ENCODE measurements around the gene GSTM1. TPM values are rescaled to one million over a fixed set of nuclear protein-coding genes. Genes with fewer than 3 reads are reported as not detected.

GSTM1 gene
- total RNA-seq, 2 experiments from 2014 or later: not detected

Other genes starting within 250 kb of the GSTM1 start
- under 1 TPM in 1 of 2 experiments, not detected in 1; 0.05 TPM for gene SYPL2, start 221.3 kb upstream of the GSTM1 start, total RNA-seq
- gene ATXN7L2, start 203.9 kb upstream of the GSTM1 start, total RNA-seq: 10 to 100 TPM; 15.2 to 16.4 TPM
- gene CYB561D1, start 193.7 kb upstream of the GSTM1 start, total RNA-seq: 1 to 10 TPM; 6.6 to 8.5 TPM
- 1 to 10 TPM; 1.5 to 1.7 TPM for gene AMIGO1, start 178.1 kb upstream of the GSTM1 start, total RNA-seq
- gene GPR61, start 147.9 kb upstream of the GSTM1 start, total RNA-seq: under 1 TPM in 1 of 2 experiments, not detected in 1; 0.31 TPM
- gene GNAI3, start 139.2 kb upstream of the GSTM1 start, total RNA-seq: 1 to 10 TPM; 8.0 to 8.5 TPM
- under 1 TPM; 0.22 to 0.50 TPM for gene GNAT2, start 68.2 kb upstream of the GSTM1 start, total RNA-seq
- 10 to 100 TPM; 41.3 to 56.9 TPM for gene AMPD2, start 68.0 kb upstream of the GSTM1 start, total RNA-seq
- gene GSTM4, start 31.7 kb upstream of the GSTM1 start, total RNA-seq: 1 to 10 TPM; 8.8 to 9.9 TPM
- gene GSTM2, start 19.8 kb upstream of the GSTM1 start, total RNA-seq: 10 to 100 TPM; 14.2 to 14.3 TPM
- not detected for gene GSTM5, start 24.4 kb downstream of the GSTM1 start, total RNA-seq
- 1 to 10 TPM; 4.7 to 4.8 TPM for gene GSTM3, start 53.2 kb downstream of the GSTM1 start, total RNA-seq
- gene EPS8L3, start 76.1 kb downstream of the GSTM1 start, total RNA-seq: not detected
- gene CSF1, start 223.0 kb downstream of the GSTM1 start, total RNA-seq: 10 to 100 TPM; 12.0 to 13.5 TPM

Measured in activated naive CD4-positive, alpha-beta T cell treated with anti-CD3 and anti-CD28 coated beads for 36 hours (primary cell).